Kidney epithelial cell (primary cell): Measurements from ENCODE around the gene KASH5. TPM values are rescaled to one million over a fixed set of nuclear protein-coding genes. Genes with fewer than 3 reads are reported as not detected.

ENCODE experiments used
- DNase-seq: peaks from one replicate; pipeline ENCODE4 v3.0.0-alpha.2; 2010; ENCODE audit warnings: low read depth
- H3K27me3 ChIP-seq: 2 replicates; pipeline ENCODE4 v1.6.0; 2011; ENCODE audit warnings: low read length; ENCODE audit not compliant: control insufficient read depth, insufficient read depth
- H3K36me3 ChIP-seq: 2 replicates; pipeline ENCODE4 v1.5.1; 2011; ENCODE audit warnings: low read length; ENCODE audit not compliant: control insufficient read depth, insufficient read depth
- H3K4me3 ChIP-seq: 2 replicates; pipeline ENCODE4 v1.5.1; 2011; ENCODE audit warnings: low read depth, mild to moderate bottlenecking, control low read depth, low read length
- CTCF ChIP-seq: IDR thresholded peaks from 2 replicates; pipeline ENCODE4 v1.5.1; 2011; ENCODE audit warnings: mild to moderate bottlenecking, moderate library complexity, low read length, control low read depth, inconsistent platforms; ENCODE audit not compliant: insufficient read depth, poor library complexity, severe bottlenecking
- total RNA-seq: library from RNA; depleted of rRNA; stranded (reverse); fragments of >200 nt; gene quantifications from 2 replicates; pipeline ENCODE4 v1.2.3, GENCODE V29; 2015

The KASH5 gene
- total RNA-seq, 1 donor from 2014 or later, result not detected

DNA sequence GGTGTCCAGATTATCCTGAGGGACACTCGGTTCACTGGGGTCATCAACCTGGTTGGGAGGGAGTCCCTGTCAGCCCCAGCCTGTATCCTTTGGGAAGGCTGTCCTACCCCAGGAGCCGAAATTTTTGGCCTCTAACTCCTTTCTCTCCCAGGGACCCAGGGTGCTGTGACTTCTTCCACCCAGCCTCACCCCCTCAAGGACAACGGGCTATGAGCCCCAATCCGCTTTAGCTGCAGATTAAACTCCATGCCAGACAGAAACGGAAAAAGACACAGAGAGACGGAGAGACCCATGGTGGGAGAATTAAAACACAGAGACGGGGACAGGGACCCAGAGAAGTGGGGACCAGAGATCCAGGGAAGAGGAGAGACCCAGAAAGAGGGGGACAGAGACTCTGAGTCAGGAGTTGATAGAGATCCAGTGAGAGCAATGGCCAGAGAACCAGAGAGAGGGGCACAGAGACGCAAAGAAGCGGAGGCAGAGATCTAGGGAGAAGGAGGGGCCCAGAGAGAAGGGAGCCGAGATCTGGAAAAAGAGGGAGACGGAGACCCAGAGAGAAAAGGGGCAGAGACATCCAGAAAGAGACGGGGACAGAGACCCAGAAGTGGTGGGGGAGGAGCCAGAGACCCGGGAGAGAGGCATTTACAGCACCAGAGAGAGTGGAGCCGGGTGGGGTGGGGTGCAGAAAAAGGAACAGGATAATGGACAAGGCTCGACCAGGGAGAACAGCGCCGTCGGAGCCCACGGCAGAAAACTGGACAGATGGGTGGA is 52.6 kb downstream of the KASH5 start:
- Histone ChIP-seq H3K27me3 (peaks cover 70% of the 10 kb centered on the region), H3K36me3 (no peaks in the 10 kb centered on the region), H3K4me3 (no peak overlapping the region)
- TF ChIP-seq CTCF, result no peak
- DNase-seq, result no peak

DNA sequence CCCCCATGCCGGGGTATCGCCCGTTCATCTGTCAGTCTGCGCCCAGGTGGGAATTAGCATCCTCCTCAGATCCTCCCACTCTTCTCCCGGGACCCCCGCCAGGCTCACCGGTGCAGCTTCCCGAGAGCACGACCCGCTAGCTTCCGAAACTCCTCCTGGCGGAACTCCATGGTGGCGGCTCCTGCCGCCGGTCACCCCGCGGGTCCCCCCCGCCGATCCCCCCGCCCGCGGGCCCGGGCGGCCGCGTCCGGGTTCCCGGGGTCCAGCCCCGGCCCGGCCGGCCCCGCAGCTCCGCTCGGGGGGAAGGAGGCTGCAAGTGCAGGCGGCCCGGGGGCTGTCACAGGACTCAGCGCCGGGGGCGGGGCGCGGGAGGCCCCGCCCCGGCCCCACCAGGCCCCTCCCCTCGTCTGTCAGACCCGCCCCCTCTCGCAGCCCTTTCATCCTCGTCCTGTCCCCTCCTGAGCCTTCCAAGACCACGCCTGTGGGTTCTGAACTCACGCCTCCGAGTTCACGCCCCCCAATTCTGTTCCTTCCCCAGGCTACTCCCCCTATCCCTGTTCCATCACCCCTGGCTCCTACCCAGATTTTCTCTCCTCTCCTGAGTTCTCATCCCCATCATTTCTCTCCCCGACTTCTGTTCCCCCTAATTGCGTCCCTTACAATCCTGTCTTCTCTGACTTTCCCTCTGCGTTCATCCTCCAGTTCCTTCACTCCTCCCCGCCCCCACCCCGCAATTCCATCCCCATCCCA is 53.3 kb downstream of the KASH5 start, which contains the start of gene SLC17A7:
TSS of gene SLC17A7 (minus strand) at position 318 of the 750 bp plus-strand sequence. CDS start at position 170, 148 bp downstream.
- peaks cover 62% of the 10 kb centered on the region for H3K27me3 ChIP-seq
- H3K36me3 ChIP-seq, result no peaks in the 10 kb centered on the region
- no peak for TF ChIP-seq CTCF
- no peak for DNase-seq
- H3K4me3 ChIP-seq, result no peak within 1 kb of the TSS

DNA sequence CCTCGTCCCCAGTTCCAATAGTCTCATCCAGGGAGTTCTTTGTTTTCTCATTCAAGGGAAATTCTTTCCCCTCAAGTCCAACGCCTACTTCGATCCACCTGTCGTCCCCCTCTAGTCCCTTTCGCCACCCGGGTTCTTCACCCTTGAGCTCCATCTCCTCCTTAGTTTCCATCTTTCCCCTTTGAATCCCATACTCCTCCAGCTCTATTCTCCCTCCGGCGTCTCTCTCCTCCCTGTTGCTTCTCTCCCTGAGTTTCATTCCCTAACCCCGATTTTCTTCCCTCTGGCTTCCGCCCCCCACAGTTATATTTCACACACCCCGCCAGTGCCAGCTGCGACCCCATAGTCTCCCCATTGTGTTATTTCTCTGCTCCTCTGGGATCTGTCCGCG is 53.9 kb downstream of the KASH5 start:
- H3K36me3 ChIP-seq, result no peaks in the 10 kb centered on the region
- DNase-seq, result no peak
- no peak for TF ChIP-seq CTCF
- H3K27me3 ChIP-seq, result peaks cover 57% of the 10 kb centered on the region
- H3K4me3 ChIP-seq, result no peak overlapping the region

DNA sequence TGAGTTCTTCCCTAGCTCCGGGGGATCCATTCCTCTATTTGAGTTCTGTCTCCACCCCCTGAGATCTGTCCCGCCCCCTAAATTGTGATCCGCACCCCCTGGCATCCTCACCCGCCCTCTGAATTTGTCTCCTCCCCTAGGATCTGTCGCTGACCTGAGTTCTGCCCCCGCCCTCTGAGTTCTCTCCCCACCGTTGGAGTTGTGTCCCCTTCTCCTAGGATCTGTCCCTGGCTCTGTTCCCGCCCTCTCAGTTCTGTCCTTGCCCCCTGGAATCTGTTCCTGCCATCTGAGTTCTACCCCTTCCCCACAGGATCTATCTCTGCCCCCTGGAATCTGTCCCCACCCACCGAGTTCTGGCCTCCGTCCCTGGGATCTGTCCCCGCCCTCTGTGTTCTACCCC is 54.3 kb downstream of the KASH5 start:
- no peaks in the 10 kb centered on the region for H3K36me3 ChIP-seq
- H3K27me3 ChIP-seq, result peaks cover 53% of the 10 kb centered on the region
- H3K4me3 ChIP-seq, result no peak overlapping the region
- DNase-seq, result no peak
- TF ChIP-seq CTCF, result no peak

- DNase-seq, result peak; percentile 29
- H3K36me3 ChIP-seq, result no peaks in the 10 kb centered on the region
These were observed 54.8 kb downstream of the KASH5 start for GRCh38 chr19:49442771-49443365.

More at GRCh38 chr19:49442771-49443365, 54.8 kb downstream of the KASH5 start:
- Histone ChIP-seq H3K4me3 (peak overlapping the region; percentile 63), H3K27me3 (peaks cover 47% of the 10 kb centered on the region)
- TF ChIP-seq CTCF, result no peak
